Transverse colon (tissue), 4 donors: Measurements from ENCODE around the gene SHISAL1.
"Not testable (repeated sequence)": the region's sequence is repeated elsewhere in the genome, so short reads cannot be mapped to it uniquely, and the experiment has no call there.

Experiments
- EP300 ChIP-seq: sonication (generic); formaldehyde crosslinking; IDR thresholded peaks from one replicate; pipeline ENCODE4 v1.6.1; 2017; ENCODE audit warnings: antibody characterized with exemption, low read depth
- POLR2A ChIP-seq: fragments of 450-650 bp; IDR thresholded peaks from one replicate; pipeline ENCODE4 v1.6.1; 2016; ENCODE audit warnings: antibody characterized with exemption, mild to moderate bottlenecking, moderate library complexity
- POLR2AphosphoS5 ChIP-seq, 3 donors: sonication (generic); formaldehyde crosslinking; IDR thresholded peaks; one replicate each; pipeline ENCODE4 v1.6.1; 2016; ENCODE audit warnings: antibody characterized with exemption in 3 of 3
- TF ChIP-seq, protein P1 (sequence below), 5 experiments: fragments of 200-600 bp in 3 of 5; fragments of 450-650 bp in 2 of 5; sonication (generic) in 3 of 5; IDR thresholded peaks; 1 replicate in 2 of 5; 2 replicates in 3 of 5; pipeline ENCODE4 v1.5.1; 2016 to 2017; ENCODE audit warnings: antibody characterized with exemption in 5 of 5, inconsistent platforms in 3 of 5, mild to moderate bottlenecking in 2 of 5, moderate library complexity in 1 of 5

DNA sequence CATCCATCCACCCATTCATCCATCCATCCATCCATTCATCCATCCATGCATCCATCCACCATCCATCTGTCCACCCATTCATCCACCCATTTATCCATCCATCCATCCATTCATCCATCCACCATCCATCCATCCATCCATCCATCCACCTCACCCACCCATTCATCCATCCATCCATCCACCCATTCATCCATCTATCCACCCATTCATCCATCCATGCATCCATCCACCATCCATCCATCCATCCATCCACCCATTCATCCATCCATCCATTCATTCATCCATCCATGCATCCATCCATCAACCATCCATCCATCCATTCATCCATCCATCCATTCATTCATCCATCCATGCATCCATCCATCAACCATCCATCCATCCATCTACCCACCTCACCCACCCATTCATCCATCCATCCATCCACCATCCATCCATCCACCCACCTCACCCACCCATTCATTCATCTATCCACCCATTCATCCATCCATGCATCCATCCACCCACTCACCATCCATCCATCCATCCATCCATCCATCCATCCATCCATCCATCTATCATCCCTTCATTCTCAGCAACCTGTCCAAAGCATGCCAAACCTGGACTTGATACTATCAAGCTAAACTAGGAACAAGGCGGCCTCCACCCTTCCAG lies 10.5 kb upstream of the SHISAL1 start:
- TF ChIP-seq POLR2A; EP300; POLR2AphosphoS5 (IDR thresholded peaks at IDR 0.05): not testable (repeated sequence)
- TF ChIP-seq, protein P1, sequence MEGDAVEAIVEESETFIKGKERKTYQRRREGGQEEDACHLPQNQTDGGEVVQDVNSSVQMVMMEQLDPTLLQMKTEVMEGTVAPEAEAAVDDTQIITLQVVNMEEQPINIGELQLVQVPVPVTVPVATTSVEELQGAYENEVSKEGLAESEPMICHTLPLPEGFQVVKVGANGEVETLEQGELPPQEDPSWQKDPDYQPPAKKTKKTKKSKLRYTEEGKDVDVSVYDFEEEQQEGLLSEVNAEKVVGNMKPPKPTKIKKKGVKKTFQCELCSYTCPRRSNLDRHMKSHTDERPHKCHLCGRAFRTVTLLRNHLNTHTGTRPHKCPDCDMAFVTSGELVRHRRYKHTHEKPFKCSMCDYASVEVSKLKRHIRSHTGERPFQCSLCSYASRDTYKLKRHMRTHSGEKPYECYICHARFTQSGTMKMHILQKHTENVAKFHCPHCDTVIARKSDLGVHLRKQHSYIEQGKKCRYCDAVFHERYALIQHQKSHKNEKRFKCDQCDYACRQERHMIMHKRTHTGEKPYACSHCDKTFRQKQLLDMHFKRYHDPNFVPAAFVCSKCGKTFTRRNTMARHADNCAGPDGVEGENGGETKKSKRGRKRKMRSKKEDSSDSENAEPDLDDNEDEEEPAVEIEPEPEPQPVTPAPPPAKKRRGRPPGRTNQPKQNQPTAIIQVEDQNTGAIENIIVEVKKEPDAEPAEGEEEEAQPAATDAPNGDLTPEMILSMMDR (IDR thresholded peaks at IDR 0.05), result not testable (repeated sequence)
